SW 1271 (cell line): ENCODE data around the gene KNDC1.
"Not testable (repeated sequence)": the region's sequence is repeated elsewhere in the genome, so short reads cannot be mapped to it uniquely, and the experiment has no call there.

ENCODE experiments used
- DNase-seq, 2 experiments: peaks; one replicate each; lab custom pipeline; 2025; lab: John Stamatoyannopoulos, UW

Gene KNDC1

GRCh38 chr10:133221756-133222155 lies 61.7 kb downstream of the KNDC1 start:
- not testable (repeated sequence) for DNase-seq

- no peak for DNase-seq
Measured at GRCh38 chr10:133224076-133224475, 64.1 kb downstream of the KNDC1 start.

- no peak for DNase-seq
Measured at GRCh38 chr10:133224756-133225372, 64.8 kb downstream of the KNDC1 start.

- no peak for DNase-seq
Measured at GRCh38 chr10:133225707-133226191, 65.7 kb downstream of the KNDC1 start.

GRCh38 chr10:133226251-133226808 lies 66.3 kb downstream of the KNDC1 start:
- DNase-seq, result no peak

GRCh38 chr10:133227256-133227655 lies 67.2 kb downstream of the KNDC1 start:
- no peak for DNase-seq

- DNase-seq, result no peak
Measured at GRCh38 chr10:133229265-133230043, 69.4 kb downstream of the KNDC1 start.

- no peak for DNase-seq
Measured at GRCh38 chr10:133230044-133230361, 70.0 kb downstream of the KNDC1 start, which contains the start of gene UTF1. Gene UTF1 (plus strand): TSS chr10:133230217. CDS start chr10:133230289, 72 bp downstream.

GRCh38 chr10:133230387-133231195 lies 70.6 kb downstream of the KNDC1 start:
- no peak for DNase-seq

GRCh38 chr10:133231244-133231945 lies 71.4 kb downstream of the KNDC1 start:
- DNase-seq, result no peak

- no peak for DNase-seq
Measured at GRCh38 chr10:133231946-133232574, 72.0 kb downstream of the KNDC1 start.

- not testable (repeated sequence) for DNase-seq
Measured at GRCh38 chr10:133234796-133235195, 74.8 kb downstream of the KNDC1 start.

- no peak for DNase-seq
Measured at GRCh38 chr10:133235265-133235855, 75.3 kb downstream of the KNDC1 start.

GRCh38 chr10:133235932-133236331 lies 75.9 kb downstream of the KNDC1 start:
- no peak for DNase-seq

- DNase-seq, result no peak
Measured at GRCh38 chr10:133236401-133237240, 76.6 kb downstream of the KNDC1 start.

- no peak for DNase-seq
Measured at GRCh38 chr10:133237241-133237587, 77.2 kb downstream of the KNDC1 start.

- no peak for DNase-seq
Measured at GRCh38 chr10:133237588-133238465, 77.8 kb downstream of the KNDC1 start, which contains the start of gene VENTX. Gene VENTX (plus strand): TSS chr10:133237855. CDS start chr10:133237915, 60 bp downstream.

- no peak for DNase-seq
Measured at GRCh38 chr10:133238466-133238804, 78.4 kb downstream of the KNDC1 start.

- no peak for DNase-seq
Measured at GRCh38 chr10:133239990-133240389, 80.0 kb downstream of the KNDC1 start.
